Measurements from ENCODE around the gene CSTPP1. TPM values are rescaled to one million over a fixed set of nuclear protein-coding genes. Genes with fewer than 3 reads are reported as not detected.
A peak's percentile ranks its signal among the peaks of the same experiment; 100 is the strongest.

Gene CSTPP1
- total RNA-seq, 4 donors from 2014 or later = 18.3 to 27.0 (median 24.6) TPM

GRCh38 chr11:47105541-47105940 is 169.0 kb downstream of the CSTPP1 start:
- in situ Hi-C loops (cut with MboI; ENCODE audit: low pct_ligation_motif_present in 1 of 4, low pct_unique_long_range_greater_than_20kb in 1 of 4, low sequenced_read_pairs in 3 of 4) = no loop called here
- no peak for DNase-seq
- H3K4me3 ChIP-seq = no peak overlapping the region
- intact Hi-C loops (cut with DNase I; ENCODE audit: low total_unique reads) = no loop called here
- H3K36me3 ChIP-seq = no peaks in the 10 kb centered on the region
- peaks cover 8 to 47% (median 26%) of the 10 kb centered on the region in 4 donors for H3K4me1 ChIP-seq
- TF ChIP-seq EP300 (IDR thresholded peaks at IDR 0.05; ENCODE audit: low read depth) (no peak), POLR2A (IDR thresholded peaks at IDR 0.05) (no peak), POLR2AphosphoS5 (IDR thresholded peaks at IDR 0.05) (no peak), CTCF (IDR thresholded peaks at IDR 0.05) (no peak)
- peak overlapping the region; percentile 54 to 75 (median 71) for H3K27ac ChIP-seq
- H3K9me3 ChIP-seq = no peaks in the 10 kb centered on the region
- 57 to 65% methylated on average over 2 of the region's 2 CpGs for WGBS, 2 donors (ENCODE audit: low coverage in 1 of 2)
- no peaks in the 10 kb centered on the region for H3K27me3 ChIP-seq

- in situ Hi-C loops (cut with MboI; ENCODE audit: low pct_ligation_motif_present in 1 of 4, low pct_unique_long_range_greater_than_20kb in 1 of 4, low sequenced_read_pairs in 3 of 4) (no loop called here), intact Hi-C loops (cut with DNase I; ENCODE audit: low total_unique reads) (no loop called here)
- Histone ChIP-seq H3K27ac (peak overlapping the region; percentile 69 to 75 (median 74)), H3K36me3 (no peaks in the 10 kb centered on the region), H3K4me3 (peak overlapping the region in 1 of 4 donors; percentile 8), H3K9me3 (no peaks in the 10 kb centered on the region), H3K27me3 (no peaks in the 10 kb centered on the region), H3K4me1 (peaks cover 8 to 47% (median 26%) of the 10 kb centered on the region in 4 donors)
- 53% methylated on average over 3 of the region's 3 CpGs for WGBS, 2 donors (ENCODE audit: low coverage in 1 of 2)
- TF ChIP-seq POLR2AphosphoS5 (IDR thresholded peaks at IDR 0.05) (peak in 2 of 3 donors; percentile 57 to 74), POLR2A (IDR thresholded peaks at IDR 0.05) (no peak)
- DNase-seq = peak; percentile 71
Measured at GRCh38 chr11:47105974-47106373, 169.4 kb downstream of the CSTPP1 start.

DNA sequence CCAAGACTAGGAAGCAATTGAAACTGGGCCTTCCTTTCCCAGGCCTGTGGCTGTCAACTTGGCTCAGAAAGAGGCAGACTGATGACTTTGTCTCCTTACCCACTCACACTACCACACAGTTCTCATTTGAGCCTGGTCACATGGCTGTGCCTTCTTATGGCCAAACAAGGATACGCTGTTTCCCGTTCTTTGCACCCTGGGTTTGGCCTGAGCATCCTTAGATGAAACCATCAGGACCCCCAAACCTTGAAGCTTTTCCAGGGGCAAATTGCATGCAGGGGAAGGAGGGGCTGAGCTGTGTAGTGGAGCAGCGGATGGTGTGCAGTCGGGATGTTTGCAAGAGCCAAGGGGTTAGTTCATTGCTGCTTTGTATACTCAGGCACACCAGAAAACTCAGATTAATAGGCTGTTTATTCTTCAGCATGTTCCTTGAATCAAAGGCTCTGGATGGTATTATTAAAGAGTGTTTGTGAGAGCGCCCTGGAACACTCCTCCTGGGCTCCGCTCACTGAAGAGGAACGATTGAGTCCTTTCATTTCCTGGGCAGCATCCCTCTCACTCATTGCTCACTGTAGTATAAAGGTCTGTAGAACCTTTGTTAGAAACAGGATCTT is 170.3 kb downstream of the CSTPP1 start:
- in situ Hi-C loops (cut with MboI; ENCODE audit: low pct_ligation_motif_present in 1 of 4, low pct_unique_long_range_greater_than_20kb in 1 of 4, low sequenced_read_pairs in 3 of 4) (no loop called here), intact Hi-C loops (cut with DNase I; ENCODE audit: low total_unique reads) (no loop called here)
- Histone ChIP-seq H3K4me3 (no peak overlapping the region), H3K27ac (peak overlapping the region; percentile 62 to 75 (median 68)), H3K36me3 (no peaks in the 10 kb centered on the region), H3K9me3 (no peaks in the 10 kb centered on the region), H3K4me1 (peaks cover 8 to 47% (median 32%) of the 10 kb centered on the region in 4 donors), H3K27me3 (no peaks in the 10 kb centered on the region)
- WGBS, 2 donors (ENCODE audit: low coverage in 1 of 2) = 67 to 76% methylated on average over 3 to 7 of the region's 7 CpGs
- no peak for DNase-seq
- TF ChIP-seq POLR2A (IDR thresholded peaks at IDR 0.05) (no peak), EP300 (IDR thresholded peaks at IDR 0.05; ENCODE audit: low read depth) (no peak), CTCF (IDR thresholded peaks at IDR 0.05) (no peak), POLR2AphosphoS5 (IDR thresholded peaks at IDR 0.05) (no peak)

DNA sequence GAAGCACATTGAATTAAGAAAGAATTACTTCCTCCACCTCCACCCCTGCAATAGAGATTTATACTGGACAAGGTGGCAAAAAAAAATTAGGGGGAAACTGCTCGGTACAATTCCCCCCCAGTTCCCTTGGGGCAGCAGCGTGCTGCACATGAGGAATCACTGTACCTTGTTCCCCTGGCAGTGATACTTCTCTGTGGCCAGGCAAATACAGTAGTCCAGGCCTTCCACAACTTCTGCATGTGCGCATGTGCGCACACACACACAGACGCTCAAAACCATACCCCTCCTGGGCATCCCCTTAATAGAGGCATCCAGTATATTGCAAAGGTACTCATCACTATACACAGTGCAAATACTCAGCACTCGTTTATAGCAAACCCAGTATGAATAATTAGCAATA is 171.2 kb downstream of the CSTPP1 start:
- DNase-seq = no peak
- no peaks in the 10 kb centered on the region for H3K36me3 ChIP-seq
- no peak overlapping the region for H3K4me3 ChIP-seq
- H3K27ac ChIP-seq = peak overlapping the region in 1 of 4 donors; percentile 69
- no peaks in the 10 kb centered on the region for H3K9me3 ChIP-seq
- TF ChIP-seq POLR2A (IDR thresholded peaks at IDR 0.05) (no peak), POLR2AphosphoS5 (IDR thresholded peaks at IDR 0.05) (no peak), EP300 (IDR thresholded peaks at IDR 0.05; ENCODE audit: low read depth) (no peak), CTCF (IDR thresholded peaks at IDR 0.05) (no peak)
- WGBS, 2 donors (ENCODE audit: low coverage in 1 of 2) = 74% methylated on average over 6 of the region's 6 CpGs; no CpG with 5 or more reads in 1 of the 2 donors
- H3K27me3 ChIP-seq = no peaks in the 10 kb centered on the region
- in situ Hi-C loops (cut with MboI; ENCODE audit: low pct_ligation_motif_present in 1 of 4, low pct_unique_long_range_greater_than_20kb in 1 of 4, low sequenced_read_pairs in 3 of 4) (no loop called here), intact Hi-C loops (cut with DNase I; ENCODE audit: low total_unique reads) (no loop called here)
- peaks cover 8 to 47% (median 32%) of the 10 kb centered on the region in 4 donors for H3K4me1 ChIP-seq
